Astrocyte of the spinal cord (primary cell): Measurements from ENCODE around the gene GLMP.

Experiments
- DNase-seq: peaks from one replicate; pipeline ENCODE4 v3.0.0; 2011; ENCODE audit warnings: low read depth, low spot score
- H3K4me3 ChIP-seq: 2 replicates; pipeline ENCODE4 v1.5.1; 2011; ENCODE audit warnings: low read depth, mild to moderate bottlenecking, low read length, moderate library complexity
- CTCF ChIP-seq: IDR thresholded peaks from 2 replicates; pipeline ENCODE4 v1.5.1; 2012; ENCODE audit warnings: low read depth, mild to moderate bottlenecking, low read length, inconsistent platforms
- in situ Hi-C: cut with HindIII; loops from 2 replicates; pipeline ENCODE4 v1.10.0; 2017; ENCODE audit warnings: low sequenced_read_pairs

Gene GLMP

GRCh38 chr1:156242738-156243137 is 52.7 kb downstream of the GLMP start:
- no peak for DNase-seq
- no peak for TF ChIP-seq CTCF
- in situ Hi-C loops, result no loop called here
- no peak overlapping the region for H3K4me3 ChIP-seq
